Spleen (tissue), 7 donors: ENCODE data around the gene RPS15.

Source experiments
- CTCF ChIP-seq, 11 experiments: fragments of 200-600 bp in 7 of 11; fragments of 450-650 bp in 4 of 11; sonication (generic) in 4 of 11; IDR thresholded peaks in 8 of 11; conservative IDR thresholded peaks in 3 of 11; 1 replicate in 7 of 11; 2 replicates in 4 of 11; pipeline versions ENCODE4 v1.4.0 to v1.8.0; 2016 to 2021; ENCODE audit warnings: antibody characterized with exemption in 11 of 11, inconsistent platforms in 4 of 11, mild to moderate bottlenecking in 1 of 11
- POLR2A ChIP-seq, 3 donors: fragments of 450-650 bp; IDR thresholded peaks; one replicate each; pipeline ENCODE4 v1.5.1; 2017; ENCODE audit warnings: antibody characterized with exemption in 3 of 3, mild to moderate bottlenecking in 1 of 3
- POLR2AphosphoS5 ChIP-seq, 3 donors: sonication (generic); formaldehyde crosslinking; IDR thresholded peaks; one replicate each; pipeline ENCODE4 v1.5.1; 2017; ENCODE audit warnings: antibody characterized with exemption in 3 of 3
- donor health status: DM: no; HTN: no; CAD: no; lungs with moderate emphysema.
- donor health status: DM: no; HTN: no; CAD: no.
- donor health status: DM: no; HTN: no; CAD: no.

GRCh38 chr19:1455336-1456120 lies 17.3 kb downstream of the RPS15 start:
- TF ChIP-seq POLR2A (IDR thresholded peaks at IDR 0.05) = no peak
- no peak for TF ChIP-seq CTCF (IDR thresholded peaks at IDR 0.05 in 8 of 11, conservative IDR thresholded peaks at IDR 0.05 in 3 of 11)
- TF ChIP-seq POLR2AphosphoS5 (IDR thresholded peaks at IDR 0.05) = peak in 2 of 3 donors; percentile 16 to 57
